GM23338 (cell line): ENCODE measurements around the gene CT45A8.
"Not testable (repeated sequence)": the region's sequence is repeated elsewhere in the genome, so short reads cannot be mapped to it uniquely, and the experiment has no call there.

Experiments used
- CREB1 ChIP-seq: fragments of 250-450 bp; sonication (Bioruptor Pico); IDR thresholded peaks from 2 replicates; pipeline ENCODE4 v1.5.0; 2020; ENCODE audit warnings: low read depth, mild to moderate bottlenecking, moderate library complexity
- EZH2 ChIP-seq: fragments of 200-600 bp; sonication (generic); IDR thresholded peaks from one replicate; pipeline ENCODE4 v1.8.0; 2017; ENCODE audit warnings: antibody characterized with exemption, mild to moderate bottlenecking, low read depth; ENCODE audit not compliant: unreplicated experiment
- EZH2phosphoT487 ChIP-seq: fragments of 200-600 bp; sonication (generic); IDR thresholded peaks from one replicate; pipeline ENCODE4 v1.8.1; 2018; ENCODE audit warnings: antibody characterized with exemption; ENCODE audit not compliant: unreplicated experiment
- POLR2AphosphoS5 ChIP-seq: IDR thresholded peaks from 2 replicates; pipeline ENCODE4 v1.6.1; 2016; ENCODE audit warnings: antibody characterized with exemption, low read depth
- ZNF462 ChIP-seq: fragments of 250-450 bp; sonication (Bioruptor Pico); IDR thresholded peaks from 2 replicates; pipeline ENCODE4 v1.5.0; 2020; ENCODE audit warnings: mild to moderate bottlenecking, moderate library complexity
- TF ChIP-seq, protein P1 (sequence below), 2 experiments: fragments of 200-600 bp in 1 of 2; sonication (generic) in 1 of 2; conservative IDR thresholded peaks; 2 replicates each; pipeline versions ENCODE4 v1.5.1 to v1.6.1; 2016 to 2017; ENCODE audit warnings: antibody characterized with exemption in 2 of 2, low read depth in 2 of 2, mild to moderate bottlenecking in 2 of 2, moderate library complexity in 1 of 2
- TF ChIP-seq, protein P2 (sequence below): IDR thresholded peaks from one replicate; pipeline ENCODE4 v1.6.1; 2018; ENCODE audit warnings: antibody characterized with exemption; ENCODE audit not compliant: unreplicated experiment

DNA sequence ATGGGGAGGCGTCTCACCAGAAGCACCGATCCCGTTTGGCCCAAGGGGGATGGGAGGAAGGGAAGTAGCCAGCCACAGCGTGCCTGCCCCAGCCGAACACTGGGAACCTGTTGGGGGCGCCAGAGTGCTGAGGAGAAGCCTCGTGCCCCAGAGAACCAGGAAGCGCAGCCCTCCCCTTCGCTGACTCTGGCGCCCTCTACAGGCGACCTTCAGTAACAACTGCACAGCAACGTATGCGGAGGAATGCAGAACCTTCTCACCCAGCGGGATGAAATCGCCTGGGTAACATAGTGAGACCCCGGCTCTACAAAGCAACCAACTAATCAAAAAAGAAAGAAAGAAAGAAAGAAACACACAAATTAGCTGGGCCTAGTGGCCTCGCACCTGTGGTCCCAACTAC, 34.4 kb downstream of the CT45A8 start, which contains the start of gene CT45A2:
- not testable (repeated sequence) for TF ChIP-seq CREB1 (CRISPR knock-in tag); EZH2; POLR2AphosphoS5; EZH2phosphoT487; ZNF462 (CRISPR knock-in tag)
- TF ChIP-seq, protein P1, sequence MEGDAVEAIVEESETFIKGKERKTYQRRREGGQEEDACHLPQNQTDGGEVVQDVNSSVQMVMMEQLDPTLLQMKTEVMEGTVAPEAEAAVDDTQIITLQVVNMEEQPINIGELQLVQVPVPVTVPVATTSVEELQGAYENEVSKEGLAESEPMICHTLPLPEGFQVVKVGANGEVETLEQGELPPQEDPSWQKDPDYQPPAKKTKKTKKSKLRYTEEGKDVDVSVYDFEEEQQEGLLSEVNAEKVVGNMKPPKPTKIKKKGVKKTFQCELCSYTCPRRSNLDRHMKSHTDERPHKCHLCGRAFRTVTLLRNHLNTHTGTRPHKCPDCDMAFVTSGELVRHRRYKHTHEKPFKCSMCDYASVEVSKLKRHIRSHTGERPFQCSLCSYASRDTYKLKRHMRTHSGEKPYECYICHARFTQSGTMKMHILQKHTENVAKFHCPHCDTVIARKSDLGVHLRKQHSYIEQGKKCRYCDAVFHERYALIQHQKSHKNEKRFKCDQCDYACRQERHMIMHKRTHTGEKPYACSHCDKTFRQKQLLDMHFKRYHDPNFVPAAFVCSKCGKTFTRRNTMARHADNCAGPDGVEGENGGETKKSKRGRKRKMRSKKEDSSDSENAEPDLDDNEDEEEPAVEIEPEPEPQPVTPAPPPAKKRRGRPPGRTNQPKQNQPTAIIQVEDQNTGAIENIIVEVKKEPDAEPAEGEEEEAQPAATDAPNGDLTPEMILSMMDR (conservative IDR thresholded peaks at IDR 0.05; ENCODE audit: low read depth in 2 of 2), result not testable (repeated sequence)
- TF ChIP-seq, protein P2, sequence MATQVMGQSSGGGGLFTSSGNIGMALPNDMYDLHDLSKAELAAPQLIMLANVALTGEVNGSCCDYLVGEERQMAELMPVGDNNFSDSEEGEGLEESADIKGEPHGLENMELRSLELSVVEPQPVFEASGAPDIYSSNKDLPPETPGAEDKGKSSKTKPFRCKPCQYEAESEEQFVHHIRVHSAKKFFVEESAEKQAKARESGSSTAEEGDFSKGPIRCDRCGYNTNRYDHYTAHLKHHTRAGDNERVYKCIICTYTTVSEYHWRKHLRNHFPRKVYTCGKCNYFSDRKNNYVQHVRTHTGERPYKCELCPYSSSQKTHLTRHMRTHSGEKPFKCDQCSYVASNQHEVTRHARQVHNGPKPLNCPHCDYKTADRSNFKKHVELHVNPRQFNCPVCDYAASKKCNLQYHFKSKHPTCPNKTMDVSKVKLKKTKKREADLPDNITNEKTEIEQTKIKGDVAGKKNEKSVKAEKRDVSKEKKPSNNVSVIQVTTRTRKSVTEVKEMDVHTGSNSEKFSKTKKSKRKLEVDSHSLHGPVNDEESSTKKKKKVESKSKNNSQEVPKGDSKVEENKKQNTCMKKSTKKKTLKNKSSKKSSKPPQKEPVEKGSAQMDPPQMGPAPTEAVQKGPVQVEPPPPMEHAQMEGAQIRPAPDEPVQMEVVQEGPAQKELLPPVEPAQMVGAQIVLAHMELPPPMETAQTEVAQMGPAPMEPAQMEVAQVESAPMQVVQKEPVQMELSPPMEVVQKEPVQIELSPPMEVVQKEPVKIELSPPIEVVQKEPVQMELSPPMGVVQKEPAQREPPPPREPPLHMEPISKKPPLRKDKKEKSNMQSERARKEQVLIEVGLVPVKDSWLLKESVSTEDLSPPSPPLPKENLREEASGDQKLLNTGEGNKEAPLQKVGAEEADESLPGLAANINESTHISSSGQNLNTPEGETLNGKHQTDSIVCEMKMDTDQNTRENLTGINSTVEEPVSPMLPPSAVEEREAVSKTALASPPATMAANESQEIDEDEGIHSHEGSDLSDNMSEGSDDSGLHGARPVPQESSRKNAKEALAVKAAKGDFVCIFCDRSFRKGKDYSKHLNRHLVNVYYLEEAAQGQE, result not testable (repeated sequence)
